DOHH2 (cell line): Measurements from ENCODE around the gene INSYN2B.

Source experiments
- H3F3A ChIP-seq: fragments of 200-600 bp; sonication (generic), shearing (Covaris generic); 2 replicates; pipeline ENCODE4 v1.6.0; 2016; ENCODE audit warnings: antibody characterized with exemption, mild to moderate bottlenecking; ENCODE audit not compliant: control insufficient read depth, insufficient read depth
- H3K27ac ChIP-seq: fragments of 200-600 bp; sonication (generic); 2 replicates; pipeline ENCODE4 v1.5.1; 2014; ENCODE audit warnings: low read depth, mild to moderate bottlenecking, low read length, moderate library complexity
- H3K27me3 ChIP-seq: fragments of 200-600 bp; sonication (generic); 2 replicates; pipeline ENCODE4 v1.6.1; 2014; ENCODE audit warnings: mild to moderate bottlenecking, low read length, mixed read lengths; ENCODE audit not compliant: control insufficient read depth
- H3K36me3 ChIP-seq: fragments of 200-600 bp; sonication (generic); 2 replicates; pipeline ENCODE4 v1.6.1; 2014; ENCODE audit warnings: mild to moderate bottlenecking, low read length, moderate library complexity, mixed read lengths; ENCODE audit not compliant: control insufficient read depth
- H3K4me1 ChIP-seq: fragments of 200-600 bp; sonication (generic); 2 replicates; pipeline ENCODE4 v1.6.1; 2014; ENCODE audit warnings: mild to moderate bottlenecking, low read length, mixed read lengths; ENCODE audit not compliant: control insufficient read depth
- H3K4me2 ChIP-seq: fragments of 200-600 bp; sonication (generic); 2 replicates; pipeline ENCODE4 v1.6.0; 2014; ENCODE audit warnings: mild to moderate bottlenecking, low read length, moderate library complexity
- H3K4me3 ChIP-seq: fragments of 200-600 bp; sonication (generic); 2 replicates; pipeline ENCODE4 v1.5.1; 2014; ENCODE audit warnings: mild to moderate bottlenecking, low read length, mixed read lengths
- H3K79me2 ChIP-seq: fragments of 200-600 bp; sonication (generic); 2 replicates; pipeline ENCODE4 v1.6.1; 2014; ENCODE audit warnings: mild to moderate bottlenecking, low read length, mixed read lengths; ENCODE audit not compliant: control insufficient read depth
- H3K9me2 ChIP-seq: fragments of 200-600 bp; sonication (generic); replicated peaks from 2 replicates; pipeline ENCODE4 v1.6.1; 2014; ENCODE audit warnings: mild to moderate bottlenecking, low read length, mixed read lengths; ENCODE audit not compliant: control insufficient read depth
- H3K9me3 ChIP-seq: fragments of 200-600 bp; sonication (generic); 2 replicates; pipeline ENCODE4 v1.6.1; 2014; ENCODE audit warnings: antibody characterized with exemption, low read length, mixed read lengths; ENCODE audit not compliant: control insufficient read depth, insufficient read depth
- H4K20me1 ChIP-seq: fragments of 200-600 bp; sonication (generic); 2 replicates; pipeline ENCODE4 v1.6.0; 2014; ENCODE audit warnings: low read depth, mild to moderate bottlenecking, antibody characterized with exemption, low read length, moderate library complexity; ENCODE audit not compliant: control insufficient read depth, insufficient read depth
- CTCF ChIP-seq: fragments of 200-600 bp; sonication (generic); IDR thresholded peaks from one replicate; pipeline ENCODE4 v1.5.1; 2014; ENCODE audit warnings: antibody characterized with exemption, mild to moderate bottlenecking, low read depth, low read length; ENCODE audit not compliant: poor library complexity, severe bottlenecking
- EZH2phosphoT487 ChIP-seq: fragments of 200-600 bp; sonication (generic); IDR thresholded peaks from 2 replicates; pipeline ENCODE4 v1.6.1; 2017; ENCODE audit warnings: borderline replicate concordance, mild to moderate bottlenecking, antibody characterized with exemption, low read length, moderate library complexity, mixed read lengths

The INSYN2B gene

DNA sequence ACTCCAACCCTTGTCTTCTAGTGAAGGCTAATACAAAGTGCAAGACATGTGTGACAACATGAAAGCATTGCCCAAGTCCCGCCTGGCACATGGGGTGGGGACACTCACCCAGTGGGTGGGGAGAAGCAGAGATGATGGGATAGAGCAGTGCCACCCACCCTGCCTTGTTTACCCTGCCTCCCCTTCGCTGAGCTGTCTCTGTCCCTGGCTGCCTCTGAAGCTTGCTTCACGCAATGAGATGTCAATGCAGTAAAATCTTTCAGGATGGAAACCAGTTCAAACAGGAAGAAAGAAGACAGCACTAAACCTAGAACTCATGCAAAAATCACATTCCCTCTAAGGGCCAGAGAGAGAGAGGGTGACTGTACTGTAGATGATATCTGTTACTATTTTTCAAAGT, 148.0 kb downstream of the INSYN2B start:
- H3F3A ChIP-seq = no peaks in the 10 kb centered on the region
- peaks cover 14% of the 10 kb centered on the region for H3K36me3 ChIP-seq
- no peak overlapping the region for H3K4me2 ChIP-seq
- no peaks in the 10 kb centered on the region for H3K9me2 ChIP-seq
- H3K4me3 ChIP-seq = no peak overlapping the region
- no peaks in the 10 kb centered on the region for H4K20me1 ChIP-seq
- TF ChIP-seq CTCF (no peak), EZH2phosphoT487 (no peak)
- H3K27ac ChIP-seq = no peak overlapping the region
- H3K27me3 ChIP-seq = no peaks in the 10 kb centered on the region
- H3K4me1 ChIP-seq = no peaks in the 10 kb centered on the region
- no peaks in the 10 kb centered on the region for H3K9me3 ChIP-seq
- no peaks in the 10 kb centered on the region for H3K79me2 ChIP-seq

- Histone ChIP-seq H3K36me3 (peaks cover 11% of the 10 kb centered on the region), H3K4me1 (no peaks in the 10 kb centered on the region), H3K4me2 (no peak overlapping the region), H3K9me2 (no peaks in the 10 kb centered on the region), H3K27me3 (no peaks in the 10 kb centered on the region), H3F3A (no peaks in the 10 kb centered on the region), H3K27ac (no peak overlapping the region), H4K20me1 (no peaks in the 10 kb centered on the region), H3K79me2 (no peaks in the 10 kb centered on the region), H3K4me3 (no peak overlapping the region), H3K9me3 (no peaks in the 10 kb centered on the region)
- TF ChIP-seq EZH2phosphoT487 (no peak), CTCF (no peak)
These were observed 149.0 kb downstream of the INSYN2B start for GRCh38 chr5:169831331-169831730.

DNA sequence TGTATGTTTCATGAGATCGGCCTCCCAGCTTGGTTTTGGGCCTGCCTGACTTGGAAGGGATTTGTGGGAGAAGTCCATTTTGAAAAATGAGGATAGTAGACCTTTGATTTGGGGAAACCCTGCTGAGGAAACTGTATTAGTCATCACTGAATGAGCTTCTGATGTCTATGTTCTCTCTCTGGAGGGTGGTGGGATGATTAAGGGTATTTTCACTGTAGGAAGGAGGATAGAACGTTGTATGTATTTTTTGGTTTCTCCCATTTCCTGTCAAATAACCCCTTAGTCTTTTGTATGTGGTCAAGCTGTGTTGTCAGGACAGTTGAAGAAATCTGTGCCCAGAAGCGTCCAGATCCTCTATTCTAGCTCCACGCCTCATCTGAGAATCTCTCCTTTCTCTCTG, 151.9 kb downstream of the INSYN2B start:
- no peak overlapping the region for H3K27ac ChIP-seq
- no peaks in the 10 kb centered on the region for H3K4me1 ChIP-seq
- H3K36me3 ChIP-seq = peaks cover 11% of the 10 kb centered on the region
- no peak overlapping the region for H3K4me2 ChIP-seq
- no peaks in the 10 kb centered on the region for H3K9me3 ChIP-seq
- H3K4me3 ChIP-seq = no peak overlapping the region
- H4K20me1 ChIP-seq = no peaks in the 10 kb centered on the region
- no peaks in the 10 kb centered on the region for H3K79me2 ChIP-seq
- H3K27me3 ChIP-seq = no peaks in the 10 kb centered on the region
- no peak for TF ChIP-seq EZH2phosphoT487
- no peak for TF ChIP-seq CTCF
- H3K9me2 ChIP-seq = no peaks in the 10 kb centered on the region
- H3F3A ChIP-seq = no peaks in the 10 kb centered on the region

DNA sequence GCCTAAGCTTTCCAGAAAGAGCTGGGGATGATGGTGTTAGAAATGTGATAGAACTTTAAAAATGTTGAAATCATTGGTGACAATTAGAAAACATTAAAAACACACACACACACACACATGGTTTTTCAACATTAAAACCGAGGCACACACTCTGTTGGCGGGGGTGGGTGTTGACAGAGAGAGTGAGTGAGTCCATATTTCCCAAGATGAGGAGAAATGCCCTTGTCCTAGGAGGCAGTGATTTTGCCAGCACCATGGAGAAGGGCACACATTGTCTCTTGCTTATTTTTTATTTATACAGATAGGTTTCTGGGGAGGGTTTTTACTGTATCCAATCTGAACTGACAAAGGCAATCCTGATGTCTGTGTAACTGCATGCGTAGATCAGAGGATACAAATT, 152.5 kb downstream of the INSYN2B start:
- no peaks in the 10 kb centered on the region for H3K27me3 ChIP-seq
- no peak overlapping the region for H3K4me2 ChIP-seq
- H3K9me3 ChIP-seq = no peaks in the 10 kb centered on the region
- H3F3A ChIP-seq = no peaks in the 10 kb centered on the region
- H3K36me3 ChIP-seq = peaks cover 8% of the 10 kb centered on the region
- H3K4me3 ChIP-seq = no peak overlapping the region
- H3K4me1 ChIP-seq = no peaks in the 10 kb centered on the region
- no peak overlapping the region for H3K27ac ChIP-seq
- no peaks in the 10 kb centered on the region for H3K9me2 ChIP-seq
- H4K20me1 ChIP-seq = no peaks in the 10 kb centered on the region
- no peak for TF ChIP-seq EZH2phosphoT487
- no peak for TF ChIP-seq CTCF
- no peaks in the 10 kb centered on the region for H3K79me2 ChIP-seq
